K562 (cell line): ENCODE results near the gene CCDC175. TPM values are rescaled to one million over a fixed set of nuclear protein-coding genes. Genes with fewer than 3 reads are reported as not detected.

ENCODE experiments used
- ATAC-seq: fragments of 200-7000 bp; cut with Tn5 transposase; 3 replicates; pipeline ENCODE4 v1.9.1; 2020; ENCODE audit warnings: moderate library complexity
- BruUV-seq: library from RNA; stranded (reverse); fragments of 400-500 nt; replicated peaks from 2 replicates; lab custom pipeline; 2021; lab: Mats Ljungman, UMichigan
- CTCF ChIA-PET: fragments of 300-600 bp; formaldehyde crosslinking; extraction: SDS; loops from one replicate; lab custom pipeline; 2021; ENCODE audit warnings: low intra/inter-chr PET ratio; lab: Yijun Ruan, JAX
- POLR2A ChIA-PET: fragments of 300-600, 350-650 bp; sonication (Branson Sonifier 250); formaldehyde crosslinking; extraction: SDS; loops from one replicate; lab custom pipeline; 2021; ENCODE audit warnings: antibody characterized with exemption, inconsistent platforms; lab: Yijun Ruan, JAX
- DNase-seq, 4 experiments: peaks; one replicate each; pipeline versions ENCODE4 v3.0.0 to v3.0.0-alpha.2; 2011 to 2018; ENCODE audit warnings: low spot score in 3 of 4, mixed read lengths in 3 of 4; ENCODE audit errors: extremely low read depth in 1 of 4
- FAIRE-seq: peaks from 2 replicates; lab custom pipeline; 2011; peaks lifted over from hg19 to GRCh38; lab: Jason Lieb, UNC
- H2AFZ ChIP-seq: 2 replicates; pipeline ENCODE4 v1.6.0; 2011; ENCODE audit warnings: low read depth, low read length, control low read depth, inconsistent platforms
- H3K27ac ChIP-seq: fragments of 200-600 bp; 3 replicates; pipeline ENCODE4 v1.8.0; 2011; ENCODE audit warnings: low read depth, mild to moderate bottlenecking, control low read depth, inconsistent platforms, low read length, moderate library complexity, mixed read lengths; ENCODE audit errors: extremely low read depth
- H3K27me3 ChIP-seq, 2 experiments: fragments of 300-600 bp in 1 of 2; 2 replicates in 1 of 2; 3 replicates in 1 of 2; pipeline versions ENCODE4 v1.6.0 to v1.8.0; 2011; ENCODE audit warnings: inconsistent platforms in 2 of 2, low read length in 2 of 2, mild to moderate bottlenecking in 1 of 2, mixed read lengths in 1 of 2, moderate library complexity in 1 of 2; ENCODE audit not compliant: control insufficient read depth in 2 of 2, insufficient read depth in 2 of 2
- H3K36me3 ChIP-seq: fragments of 300-600 bp; 3 replicates; pipeline ENCODE4 v1.8.0; 2011; ENCODE audit warnings: mild to moderate bottlenecking, low read length, inconsistent platforms; ENCODE audit not compliant: control insufficient read depth, insufficient read depth
- H3K4me1 ChIP-seq, 2 experiments: fragments of 200-600 bp in 1 of 2; replicated peaks in 1 of 2; 2 replicates in 1 of 2; 3 replicates in 1 of 2; pipeline versions ENCODE4 v1.5.1 to v1.8.0; 2011; ENCODE audit warnings: inconsistent platforms in 2 of 2, low read length in 2 of 2, mild to moderate bottlenecking in 1 of 2, mixed read lengths in 1 of 2, moderate library complexity in 1 of 2; ENCODE audit not compliant: control insufficient read depth in 2 of 2, insufficient read depth in 2 of 2
- H3K4me2 ChIP-seq: 2 replicates; pipeline ENCODE4 v1.6.1; 2011; ENCODE audit warnings: low read length, control low read depth, inconsistent platforms, mixed read lengths; ENCODE audit not compliant: insufficient read depth
- H3K4me3 ChIP-seq: fragments of 200-600 bp; sonication (generic), shearing (Covaris generic); 2 replicates; pipeline ENCODE4 v1.5.1; 2016; ENCODE audit warnings: control low read depth, inconsistent platforms
- H3K79me2 ChIP-seq: fragments of 200-600 bp; 3 replicates; pipeline ENCODE4 v1.8.0; 2011; ENCODE audit warnings: low read length, inconsistent platforms; ENCODE audit not compliant: control insufficient read depth, insufficient read depth
- H3K9ac ChIP-seq, 2 experiments: 2 replicates each; pipeline versions ENCODE4 v1.6.0 to v1.6.1; 2011; ENCODE audit warnings: low read depth in 2 of 2, low read length in 2 of 2, control low read depth in 1 of 2, inconsistent platforms in 1 of 2, mild to moderate bottlenecking in 1 of 2, mixed read lengths in 1 of 2; ENCODE audit not compliant: insufficient read depth in 1 of 2
- H3K9me1 ChIP-seq: one replicate; pipeline ENCODE4 v1.6.0; 2011; ENCODE audit warnings: inconsistent platforms, mild to moderate bottlenecking, low read length, moderate library complexity; ENCODE audit not compliant: control insufficient read depth, insufficient read depth
- H3K9me3 ChIP-seq: replicated peaks from 2 replicates; pipeline ENCODE4 v1.5.1; 2011; ENCODE audit warnings: low read depth, low read length, inconsistent platforms; ENCODE audit not compliant: control insufficient read depth, insufficient read depth
- H4K20me1 ChIP-seq: replicated peaks from 2 replicates; pipeline ENCODE4 v1.6.1; 2011; ENCODE audit warnings: low read length, inconsistent platforms, mixed read lengths; ENCODE audit not compliant: control insufficient read depth, insufficient read depth
- BDP1 ChIP-seq: IDR thresholded peaks from 3 replicates; pipeline ENCODE4 v1.6.1; 2011; ENCODE audit not compliant: insufficient read length, insufficient read depth
- E2F5 ChIP-seq: sonication (generic); formaldehyde crosslinking; IDR thresholded peaks from 2 replicates; pipeline ENCODE4 v1.8.0; 2022; ENCODE audit warnings: mild to moderate bottlenecking, missing genetic modification reagents
- GTF2F1 ChIP-seq: IDR thresholded peaks from 2 replicates; pipeline ENCODE4 v1.6.1; 2011; ENCODE audit warnings: low read depth, low read length, improper control_type of control experiment
- HCFC1 ChIP-seq: IDR thresholded peaks from 2 replicates; pipeline ENCODE4 v1.6.1; 2012; ENCODE audit warnings: low read depth, low read length, improper control_type of control experiment
- MXI1 ChIP-seq: IDR thresholded peaks from 2 replicates; pipeline ENCODE4 v1.6.1; 2011; ENCODE audit warnings: low read depth, mild to moderate bottlenecking, improper control_type of control experiment, low read length
- NELFE ChIP-seq: IDR thresholded peaks from 2 replicates; pipeline ENCODE4 v1.6.1; 2011; ENCODE audit warnings: mild to moderate bottlenecking; ENCODE audit not compliant: insufficient read depth, insufficient read length
- PHF8 ChIP-seq: fragments of 200-600 bp; sonication (generic); IDR thresholded peaks from 2 replicates; pipeline ENCODE4 v1.6.1; 2012; ENCODE audit warnings: mixed run types, mild to moderate bottlenecking, inconsistent platforms, low read length, moderate library complexity, borderline replicate concordance
- SMARCA4 ChIP-seq: fragments of 450-650 bp; IDR thresholded peaks from 2 replicates; pipeline ENCODE4 v1.6.1; 2016
- TSHZ1 ChIP-seq: fragments of 250-450 bp; sonication (Bioruptor Pico); IDR thresholded peaks from 2 replicates; pipeline ENCODE4 v1.4.0; 2020; ENCODE audit warnings: mild to moderate bottlenecking, moderate library complexity
- ZBTB8A ChIP-seq: fragments of 450-650 bp; IDR thresholded peaks from 2 replicates; pipeline ENCODE4 v1.6.1; 2018; ENCODE audit warnings: mild to moderate bottlenecking, moderate library complexity; ENCODE audit not compliant: partially characterized antibody
- ZNF140 ChIP-seq: fragments of 250-450 bp; sonication (Bioruptor Pico); IDR thresholded peaks from 2 replicates; pipeline ENCODE4 v1.8.0; 2021; ENCODE audit warnings: moderate library complexity, mild to moderate bottlenecking, inconsistent platforms
- ZNF174 ChIP-seq: fragments of 250-450 bp; sonication (Bioruptor Pico); IDR thresholded peaks from 2 replicates; pipeline ENCODE4 v1.4.0; 2020; ENCODE audit warnings: mild to moderate bottlenecking
- ZNF785 ChIP-seq: fragments of 250-450 bp; sonication (Bioruptor Pico); IDR thresholded peaks from 2 replicates; pipeline ENCODE4 v1.4.0; 2020; ENCODE audit warnings: mild to moderate bottlenecking
- WGBS: fragments of 100-300 bp; shearing (Covaris generic); methylation state at CpG from one replicate; pipeline ENCODE4 v1.1.6; 2016; ENCODE audit warnings: low coverage, mixed read lengths; ENCODE audit not compliant: insufficient coverage; ENCODE audit errors: missing lambda C conversion rate; 5-methylcytosine and 5-hydroxymethylcytosine counted together
- in situ Hi-C: fragments of 300-500 bp; cut with MboI; formaldehyde crosslinking; loops from 4 replicates; pipeline ENCODE4 v1.15.0; 2018; ENCODE audit warnings: inconsistent platforms, mixed read lengths
- intact Hi-C: fragments of 100-400 bp; cut with micrococcal nuclease; formaldehyde crosslinking; loops from 2 replicates; pipeline ENCODE4 v1.14.2; 2022
- polyA plus RNA-seq, 8 experiments: library from polyadenylated mRNA; depleted of rRNA in 4 of 8; stranded (reverse) in 5 of 8; unstranded in 3 of 8; fragments of >200 nt; fragmentation: Nextera tagmentation in 2 of 8; fragmentation: Illumina TruSeq in 1 of 8; extraction: Ambion mirVana in 2 of 8; extraction: Trizol in 1 of 8; gene quantifications; 2 replicates each; pipeline versions ENCODE4 v1.2.1 to v1.2.3, GENCODE V29; 2011 to 2014; ENCODE audit warnings: inconsistent platforms in 1 of 8, missing spikeins in 1 of 8
- total RNA-seq, 7 experiments: library from RNA; depleted of rRNA in 6 of 7; stranded (reverse); fragments of >200 nt in 6 of 7; fragmentation: Illumina TruSeq in 2 of 7; extraction: Trizol in 2 of 7; gene quantifications; 2 replicates each; pipeline versions ENCODE4 v1.2.1 to v1.2.3, GENCODE V29; 2011 to 2021; ENCODE audit warnings: low replicate concordance in 1 of 7

CCDC175 gene
- total and polyA plus RNA-seq, 9 of the 15 experiments (the other 6 are each of a cell fraction or from before 2014, with no cell fraction given): not detected

DNA sequence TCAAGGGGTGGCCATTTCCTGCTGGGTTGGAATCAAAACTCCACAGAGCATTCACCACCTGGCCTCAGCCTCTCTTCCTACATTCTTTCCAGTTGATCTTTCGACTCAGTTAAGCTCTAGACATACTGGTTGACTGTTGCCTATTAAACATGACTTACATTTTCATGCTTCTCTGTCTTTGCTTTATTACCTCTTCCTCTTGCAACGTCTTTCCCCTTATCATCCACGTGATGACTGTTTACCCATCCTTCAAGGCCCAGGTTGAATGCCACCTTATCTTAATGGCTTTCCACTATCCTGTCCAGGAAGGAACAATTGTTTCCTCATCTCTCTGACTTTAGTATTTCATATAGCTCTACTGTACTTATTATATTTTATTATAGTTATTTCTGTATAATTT lies 24.4 kb upstream of the CCDC175 start (continued):
- no peak for TF ChIP-seq TSHZ1
- TF ChIP-seq HCFC1: no peak
- no peak for TF ChIP-seq MXI1
- no peak for TF ChIP-seq ZBTB8A
- TF ChIP-seq SMARCA4: no peak
- no peak for TF ChIP-seq ZNF140 (CRISPR knock-in tag)
- TF ChIP-seq GTF2F1: no peak

GRCh38 chr14:59600211-59600945 lies 23.8 kb upstream of the CCDC175 start:
- no peaks in the 10 kb centered on the region for H3K79me2 ChIP-seq
- no peaks in the 10 kb centered on the region for H3K9me3 ChIP-seq
- H3K9ac ChIP-seq: no peak overlapping the region
- no TSS peak for BruUV-seq
- intact Hi-C loops: no loop called here
- TF ChIP-seq ZNF174 (no peak), NELFE (no peak), PHF8 (no peak), ZNF785 (CRISPR knock-in tag) (no peak), E2F5 (CRISPR knock-in tag) (no peak), BDP1 (no peak)
- H2AFZ ChIP-seq: no peak overlapping the region
- no peak overlapping the region for H3K27ac ChIP-seq
- H3K4me1 ChIP-seq: no peaks in the 10 kb centered on the region
- H3K4me2 ChIP-seq: no peak overlapping the region
- no peak for ATAC-seq
- FAIRE-seq: no peak
- in situ Hi-C loops: no loop called here
- ChIA-PET POLR2A (no interaction called here), CTCF (no interaction called here)
- no peaks in the 10 kb centered on the region for H3K27me3 ChIP-seq
- H3K36me3 ChIP-seq: no peaks in the 10 kb centered on the region
- DNase-seq: no peak
- no peak overlapping the region for H3K4me3 ChIP-seq
- no peaks in the 10 kb centered on the region for H3K9me1 ChIP-seq
- WGBS: 0% methylated on average over 2 of the region's 2 CpGs
- no peaks in the 10 kb centered on the region for H4K20me1 ChIP-seq
